ENCODE measurements around the gene CABP7.
A peak's percentile ranks its signal among the peaks of the same experiment; 100 is the strongest.

The CABP7 gene

DNA sequence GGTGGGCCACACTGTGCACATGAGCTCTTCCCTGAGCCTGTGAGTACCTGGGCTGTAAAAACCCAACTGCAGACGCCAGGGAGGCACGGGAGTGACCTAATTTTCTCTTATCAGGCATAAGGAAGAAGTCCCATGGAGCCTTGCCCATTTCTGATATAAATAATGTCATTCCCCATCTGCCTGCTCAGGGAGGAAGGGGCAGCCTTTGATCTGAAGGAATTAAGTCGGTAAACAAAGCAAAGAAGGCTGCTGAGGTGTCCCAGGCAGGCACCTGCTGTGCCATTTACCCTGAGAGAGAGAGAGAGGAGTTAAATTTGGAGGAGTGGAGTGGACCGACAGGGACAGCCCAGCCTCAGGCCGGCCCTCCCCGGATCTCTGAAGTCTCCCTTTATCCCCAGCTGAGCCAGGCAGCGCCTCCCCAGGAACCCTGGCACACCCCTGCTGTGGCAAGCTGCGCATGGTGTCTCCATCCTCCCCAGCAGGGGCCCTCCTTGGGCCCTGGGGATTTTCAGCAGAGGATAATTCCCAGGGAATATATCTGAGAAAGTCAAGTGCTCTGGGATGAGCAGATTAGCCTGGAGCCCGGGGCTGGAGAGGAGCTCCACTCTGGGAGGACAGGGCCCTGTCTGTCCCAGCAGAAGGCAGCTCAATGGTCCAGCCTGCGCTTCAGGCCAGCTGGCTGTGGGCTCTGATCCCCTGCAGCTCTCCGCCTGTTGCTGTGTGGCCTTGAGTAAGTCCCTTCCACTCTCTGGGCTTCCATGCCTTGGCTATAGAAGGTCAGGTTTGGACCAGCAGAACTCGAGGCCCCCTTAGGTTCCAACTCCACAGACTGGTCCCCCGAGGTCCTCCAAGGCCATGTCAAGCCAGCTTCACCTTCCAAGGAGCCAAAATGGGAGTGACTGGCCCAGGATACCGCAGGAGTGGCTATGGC, 17.5 kb upstream of the CABP7 start:
- peak; percentile 55 for DNase-seq (ENCODE audit: low spot score)

- DNase-seq (ENCODE audit: low spot score) = no peak
Measured at GRCh38 chr22:29702931-29703501, 16.8 kb upstream of the CABP7 start.

DNA sequence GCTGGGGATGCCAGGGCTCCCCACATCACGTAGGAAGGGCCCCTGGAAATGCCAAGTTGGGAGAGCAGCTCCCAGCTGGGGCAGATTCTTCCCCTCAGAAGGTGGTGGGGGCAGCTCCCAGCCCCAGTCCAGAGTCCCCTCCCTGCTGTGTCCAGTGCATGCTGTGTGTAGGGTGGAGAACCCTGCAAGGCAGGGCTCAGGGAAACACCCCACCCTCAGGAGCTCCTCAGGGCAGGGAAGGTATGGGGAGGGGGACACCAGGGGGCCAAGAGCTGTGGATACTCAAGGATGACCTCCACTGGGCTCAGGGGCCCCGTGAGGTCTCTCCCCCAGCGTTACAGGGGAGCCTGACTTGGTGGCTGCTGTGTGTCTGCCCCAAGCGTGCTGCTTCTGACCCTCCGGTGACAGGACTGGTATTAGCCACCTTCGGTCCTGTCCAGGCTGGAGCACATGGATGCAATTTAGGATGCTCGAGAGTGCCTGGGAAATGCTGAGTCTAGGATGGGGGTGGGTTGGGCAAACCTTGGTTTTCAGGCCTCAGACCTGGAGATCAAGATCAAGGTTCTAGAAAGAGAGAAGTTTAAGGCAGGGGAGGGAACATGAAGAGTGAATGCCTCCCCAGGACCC, 16.1 kb upstream of the CABP7 start:
- no peak for DNase-seq (ENCODE audit: low spot score)

DNA sequence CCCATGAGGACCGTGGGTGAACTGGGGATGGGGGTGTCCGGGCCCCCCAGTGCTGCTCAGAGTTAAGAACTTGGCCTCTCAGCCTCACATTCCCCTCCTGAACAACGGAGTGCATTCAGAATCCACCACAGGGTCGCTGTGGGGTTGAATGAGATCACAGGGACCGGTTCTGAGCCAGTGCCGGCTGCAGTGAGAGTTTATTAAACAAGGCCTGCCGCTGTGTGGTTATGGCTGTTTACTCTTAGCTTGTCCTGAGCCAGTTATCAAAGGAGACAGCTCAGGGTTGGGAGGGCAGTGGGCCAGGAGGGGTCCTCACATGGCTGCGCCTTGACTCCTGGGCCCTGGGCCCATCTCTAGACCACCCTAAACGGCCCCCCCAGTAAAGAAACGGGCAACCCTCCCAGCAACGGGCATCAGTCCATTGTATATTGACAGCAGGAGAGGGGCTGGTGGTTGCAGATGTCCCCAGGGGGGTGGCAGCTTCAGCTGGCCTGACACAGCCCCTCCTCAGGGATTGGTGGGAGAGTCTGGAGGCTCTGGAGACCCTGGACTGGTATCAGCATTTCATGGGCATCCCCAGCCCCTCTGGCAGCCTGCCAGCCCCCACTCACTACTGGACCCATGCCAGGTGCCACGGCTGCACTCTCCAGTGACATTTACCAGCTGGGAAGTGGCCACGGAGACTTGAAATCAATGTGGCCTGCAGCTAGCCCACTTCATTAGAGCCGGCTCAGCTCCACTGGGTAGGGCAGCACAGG, 15.1 kb upstream of the CABP7 start:
- DNase-seq (ENCODE audit: low spot score) = peak; percentile 66

GRCh38 chr22:29705651-29706050, 14.2 kb upstream of the CABP7 start:
- no peak for DNase-seq (ENCODE audit: low spot score)

DNA sequence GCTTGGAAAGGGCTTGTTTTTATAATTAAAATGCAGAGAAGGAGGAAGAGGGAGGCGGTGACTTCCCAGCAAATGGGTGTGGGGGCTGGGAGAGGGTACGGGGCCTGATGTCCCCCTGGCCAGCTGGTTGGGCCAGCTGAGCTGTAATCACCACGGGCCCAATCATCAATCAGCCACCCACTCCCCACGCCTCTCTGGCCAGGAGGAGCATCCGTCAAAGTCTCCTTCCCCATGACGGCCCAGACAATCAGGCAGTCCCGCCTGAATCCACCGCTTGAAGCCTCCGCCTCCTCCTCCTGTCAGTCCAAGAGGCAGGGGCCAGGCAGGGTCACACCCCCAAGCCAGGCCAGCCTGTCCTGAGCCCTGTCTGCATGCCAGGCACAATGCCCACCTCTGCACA, 13.3 kb upstream of the CABP7 start:
- no peak for DNase-seq (ENCODE audit: low spot score)

DNA sequence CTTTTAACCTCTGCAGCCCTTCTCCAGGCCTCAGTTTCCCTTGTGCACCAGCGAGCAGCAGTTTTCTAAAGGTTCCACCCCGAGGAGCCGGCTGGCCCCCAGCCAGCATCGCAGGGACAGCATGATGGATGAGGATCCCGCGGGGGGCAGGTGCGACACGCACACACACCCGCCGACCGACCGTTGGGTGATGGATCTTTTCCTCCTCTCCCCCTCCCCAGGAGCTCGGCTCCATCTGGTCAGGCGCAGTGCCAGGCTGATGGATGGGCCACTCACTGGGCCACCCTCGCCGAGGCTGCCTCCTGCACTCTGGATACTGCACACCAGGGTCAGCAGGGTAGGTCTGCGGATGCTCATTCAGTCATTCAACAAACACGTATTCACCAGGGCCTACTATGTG, 12.8 kb upstream of the CABP7 start:
- no peak for DNase-seq (ENCODE audit: low spot score)

DNA sequence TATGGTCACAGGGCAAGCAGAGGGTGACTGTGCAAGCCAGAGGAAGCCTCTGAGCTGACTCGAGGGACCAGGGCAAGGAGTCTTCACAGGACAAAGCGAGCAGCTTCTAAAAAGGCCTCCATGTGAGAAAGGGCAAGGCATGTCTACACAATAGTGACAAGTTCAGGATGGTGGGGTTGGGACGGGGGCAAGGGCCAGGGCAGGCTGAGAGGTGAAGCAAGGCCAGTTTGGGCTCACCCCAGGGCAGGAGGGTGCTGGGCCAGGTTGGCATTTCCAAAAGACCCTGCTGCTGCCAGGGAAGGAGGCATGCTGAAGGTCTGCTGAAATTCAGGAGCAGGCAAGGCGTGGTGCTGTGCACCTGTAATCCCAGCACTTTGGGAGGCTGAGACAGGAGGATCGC, 12.3 kb upstream of the CABP7 start:
- no peak for DNase-seq (ENCODE audit: low spot score)

DNA sequence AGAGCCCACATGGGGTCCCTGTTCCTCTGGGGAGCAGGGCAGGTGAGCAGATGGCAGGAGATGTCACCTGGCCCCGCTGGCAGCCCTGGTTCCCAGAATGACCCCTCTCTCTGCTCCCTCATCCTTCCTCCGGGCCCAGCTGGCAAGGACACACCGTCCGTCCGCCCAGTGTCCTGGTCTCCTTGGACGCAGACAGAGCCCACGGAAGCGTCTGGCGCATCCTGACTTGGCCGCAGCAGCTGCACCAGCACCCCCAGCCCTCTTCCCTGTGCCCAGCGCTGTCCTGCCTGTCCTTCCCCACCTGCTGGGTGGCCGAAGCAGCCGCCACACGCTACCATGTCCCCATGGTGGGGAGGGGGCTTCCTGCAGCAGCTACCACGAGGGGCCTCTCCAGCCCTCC, 9.6 kb upstream of the CABP7 start:
- DNase-seq (ENCODE audit: low spot score) = no peak

DNA sequence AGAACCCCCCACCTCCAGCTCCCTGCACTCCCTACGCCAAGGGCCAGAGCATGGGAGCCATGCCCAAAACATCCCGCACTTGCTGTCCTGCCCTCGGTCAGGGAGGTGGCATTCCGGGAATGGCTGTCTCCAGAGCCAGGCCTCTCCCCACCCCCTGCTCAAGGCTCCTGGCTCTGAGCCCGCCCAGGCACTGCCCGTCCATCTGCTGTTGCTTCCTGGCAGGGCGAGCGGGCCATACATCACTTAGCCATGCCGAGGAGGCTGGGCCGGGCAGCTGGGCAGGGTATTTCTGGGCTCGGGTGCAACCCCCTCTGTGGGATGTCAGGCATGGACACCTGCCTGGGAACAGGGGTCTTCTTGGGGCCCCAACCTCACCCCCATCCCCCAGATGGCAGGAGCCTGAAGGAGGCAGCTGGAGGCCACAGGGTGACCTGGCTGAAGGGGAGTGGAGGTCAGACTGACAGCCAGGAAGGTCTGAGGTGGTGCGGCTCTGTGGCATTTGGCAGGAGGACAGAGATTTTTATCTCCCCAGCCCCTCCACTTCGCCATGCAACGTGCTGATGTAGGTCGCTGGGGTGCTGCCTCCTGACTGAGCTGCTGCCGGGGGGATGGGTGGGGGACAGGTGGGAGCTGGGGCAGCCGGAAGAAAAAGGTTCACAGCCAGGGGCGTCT, 8.7 kb upstream of the CABP7 start:
- DNase-seq (ENCODE audit: low spot score) = no peak

DNA sequence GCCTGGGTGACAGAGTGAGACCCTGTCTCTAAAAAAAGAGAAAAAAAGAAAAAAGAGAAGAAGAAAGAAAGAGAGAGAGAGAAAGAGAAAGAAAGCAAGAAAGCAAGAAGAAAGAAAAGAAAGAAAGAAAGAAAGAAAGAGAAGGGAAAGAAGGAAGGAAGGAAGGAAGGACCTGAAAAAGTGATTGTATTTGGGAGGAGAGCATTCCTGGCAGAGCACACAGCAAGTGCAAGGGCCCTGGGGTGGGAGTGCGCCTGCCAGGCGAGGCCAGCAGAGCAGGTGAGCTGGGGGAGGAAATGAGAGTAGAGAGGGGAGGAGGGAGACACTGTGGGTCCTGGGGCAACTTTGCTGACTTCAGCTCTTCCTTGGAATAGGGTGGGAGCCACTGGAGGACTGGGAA, 7.7 kb upstream of the CABP7 start:
- DNase-seq (ENCODE audit: low spot score) = no peak

- DNase-seq (ENCODE audit: low spot score) = no peak
Measured at GRCh38 chr22:29713156-29713727, 6.6 kb upstream of the CABP7 start.

DNA sequence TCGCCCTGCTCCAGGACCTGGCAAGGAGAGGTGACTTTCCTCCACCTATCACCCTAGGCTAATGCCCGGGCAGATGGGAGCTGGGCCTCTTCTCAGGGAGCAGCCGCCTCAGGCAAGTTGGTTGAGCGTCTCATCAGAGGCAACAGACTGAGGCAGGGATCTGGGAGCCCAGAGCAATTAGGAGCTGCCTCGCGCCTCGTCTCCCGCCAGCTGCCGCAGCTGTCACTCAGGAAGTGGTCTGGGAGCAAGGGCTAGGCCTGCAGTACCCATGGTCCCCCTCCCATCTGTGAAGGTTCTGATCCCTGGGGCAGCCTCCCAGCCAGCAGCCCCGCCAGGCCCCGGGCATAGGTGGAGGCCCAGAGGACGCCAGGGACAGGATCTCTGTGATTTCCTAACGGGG, 4.6 kb upstream of the CABP7 start:
- DNase-seq (ENCODE audit: low spot score) = no peak

GRCh38 chr22:29715705-29716104, 4.1 kb upstream of the CABP7 start:
- no peak for DNase-seq (ENCODE audit: low spot score)

- peak; percentile 85 for DNase-seq (ENCODE audit: low spot score)
Measured at GRCh38 chr22:29716814-29717545, 2.8 kb upstream of the CABP7 start.

DNA sequence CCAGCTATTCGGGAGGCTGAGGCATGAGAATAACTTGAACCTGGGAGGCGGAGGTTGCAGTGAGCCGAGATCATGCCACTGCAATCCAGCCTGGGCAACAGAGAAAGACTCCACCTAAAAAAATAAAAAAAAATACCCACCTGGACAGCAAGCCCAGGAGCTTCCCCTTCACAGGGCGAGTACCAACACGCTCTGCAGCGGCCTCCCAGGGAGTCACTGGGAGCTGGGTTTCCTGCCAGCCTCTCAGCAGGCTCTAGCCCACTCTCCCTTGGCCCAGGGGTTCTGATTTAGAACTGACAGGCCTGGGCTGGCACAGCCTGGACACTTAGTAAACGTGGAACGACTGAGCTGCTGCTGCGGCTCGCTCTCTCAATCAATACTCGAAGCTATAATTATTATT, 2.0 kb upstream of the CABP7 start:
- no peak for DNase-seq (ENCODE audit: low spot score)

GRCh38 chr22:29718949-29719898, 579 bp upstream of the CABP7 start:
- no peak for DNase-seq (ENCODE audit: low spot score)

DNA sequence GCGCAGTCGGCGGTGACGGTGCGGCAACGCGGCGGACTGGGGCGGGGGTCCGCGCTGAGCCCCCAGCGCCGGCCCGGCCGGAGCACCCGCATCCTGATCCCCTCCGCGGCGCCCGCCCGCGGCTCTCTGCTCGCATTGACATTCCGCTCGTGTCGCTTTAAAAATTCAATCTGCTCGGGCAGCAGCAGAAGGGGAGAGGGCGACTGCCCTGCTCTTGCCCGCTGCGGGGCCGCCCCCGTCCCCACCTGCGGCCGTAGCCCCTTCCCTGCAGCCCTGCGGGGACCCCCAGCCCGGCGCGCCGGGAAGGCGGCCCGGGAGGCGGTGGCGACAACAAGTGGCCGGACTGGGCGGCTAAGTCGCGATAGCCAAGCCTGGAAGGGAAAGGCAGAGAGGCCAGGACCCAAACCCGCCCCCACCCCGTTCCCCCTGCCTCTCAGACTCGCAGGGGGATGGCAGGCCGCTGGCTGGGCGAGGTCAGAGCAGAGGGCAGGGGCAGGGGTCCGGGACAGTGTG, 1.1 kb downstream of the CABP7 start:
- DNase-seq (ENCODE audit: low spot score) = no peak

DNA sequence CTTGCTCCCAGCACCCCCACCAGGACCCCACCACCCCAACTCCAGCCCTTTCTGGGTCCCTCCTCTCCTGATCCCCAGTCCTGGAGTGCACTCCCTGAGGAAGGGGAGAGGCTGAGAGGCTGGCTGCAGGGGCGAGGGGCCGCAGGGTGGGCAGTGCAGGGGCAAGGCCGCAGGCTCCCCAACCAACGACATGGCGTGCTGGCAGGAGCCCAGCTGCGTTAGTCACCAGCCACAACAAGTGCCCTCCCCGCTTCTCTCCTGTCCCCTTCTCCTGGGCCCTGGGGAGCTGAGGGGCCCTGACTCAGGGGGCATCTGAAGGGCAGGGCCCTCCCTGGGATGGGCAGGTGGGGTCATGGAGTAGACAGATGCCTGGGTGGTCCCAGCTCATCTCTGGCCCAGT, 2.3 kb downstream of the CABP7 start:
- DNase-seq (ENCODE audit: low spot score) = no peak

- no peak for DNase-seq (ENCODE audit: low spot score)
Measured at GRCh38 chr22:29722587-29722986, 2.8 kb downstream of the CABP7 start.

All from AG20443 (cell line).